CD4-positive, CD25-positive, alpha-beta regulatory T cell (primary cell): ENCODE data around the gene YTHDF1. TPM values are rescaled to one million over a fixed set of nuclear protein-coding genes. Genes with fewer than 3 reads are reported as not detected.
A peak's percentile ranks its signal among the peaks of the same experiment; 100 is the strongest.

ENCODE experiments used
- ATAC-seq, 2 donors: fragments of 150-1000 bp; cut with Tn5 transposase; one replicate each; pipeline ENCODE4 v1.10.0; 2021; ENCODE audit warnings: low read depth in 2 of 2, moderate number of reproducible peaks in 2 of 2, moderate library complexity in 1 of 2
- DNase-seq, 3 donors: peaks; one replicate each; pipeline versions ENCODE4 v3.0.0 to v3.0.0-alpha.2; 2012 to 2022; ENCODE audit warnings: mixed read lengths in 1 of 3
- H3K27ac ChIP-seq: one replicate; pipeline ENCODE4 v1.7.0; 2013; ENCODE audit warnings: mild to moderate bottlenecking, low read length; ENCODE audit not compliant: insufficient read depth, poor library complexity, severe bottlenecking
- H3K27me3 ChIP-seq: one replicate; pipeline ENCODE4 v1.7.0; 2013; ENCODE audit warnings: low read length; ENCODE audit not compliant: control insufficient read depth, insufficient read depth
- H3K36me3 ChIP-seq: one replicate; pipeline ENCODE4 v1.7.0; 2013; ENCODE audit warnings: mild to moderate bottlenecking, low read length, moderate library complexity; ENCODE audit not compliant: control insufficient read depth, insufficient read depth
- H3K4me1 ChIP-seq: 2 replicates; pipeline ENCODE4 v1.7.0; 2013; ENCODE audit warnings: mild to moderate bottlenecking, low read length; ENCODE audit not compliant: insufficient read depth, control insufficient read depth, poor library complexity, severe bottlenecking
- H3K4me3 ChIP-seq: one replicate; pipeline ENCODE4 v1.7.0; 2013; ENCODE audit warnings: low read depth, mild to moderate bottlenecking, low read length, moderate library complexity
- H3K9me3 ChIP-seq, 2 experiments: 1 replicate in 1 of 2; 2 replicates in 1 of 2; pipeline ENCODE4 v1.7.0; 2013; ENCODE audit warnings: low read length in 2 of 2, mild to moderate bottlenecking in 1 of 2, moderate library complexity in 1 of 2; ENCODE audit not compliant: control insufficient read depth in 2 of 2
- H3K27ac Mint-ChIP-seq, 3 donors: one replicate each; pipeline ENCODE4 v1.8.0; 2020 to 2022; ENCODE audit warnings: mild to moderate bottlenecking in 3 of 3, mixed read lengths in 3 of 3, moderate library complexity in 2 of 3
- H3K27me3 Mint-ChIP-seq: one replicate; pipeline ENCODE4 v1.8.0; 2022; ENCODE audit warnings: mild to moderate bottlenecking, mixed read lengths
- H3K36me3 Mint-ChIP-seq: one replicate; pipeline ENCODE4 v1.8.0; 2020; ENCODE audit warnings: mixed read lengths
- H3K4me1 Mint-ChIP-seq, 4 donors: one replicate each; pipeline ENCODE4 v1.8.0; 2020 to 2022; ENCODE audit warnings: mixed read lengths in 4 of 4, mild to moderate bottlenecking in 1 of 4
- H3K4me3 Mint-ChIP-seq, 4 donors: one replicate each; pipeline ENCODE4 v1.8.0; 2020 to 2022; ENCODE audit warnings: mild to moderate bottlenecking in 4 of 4, mixed read lengths in 4 of 4, moderate library complexity in 3 of 4
- H3K9me3 Mint-ChIP-seq, 7 donors: one replicate each; pipeline ENCODE4 v1.8.0; 2020 to 2022; ENCODE audit warnings: mixed read lengths in 7 of 7, mild to moderate bottlenecking in 3 of 7, moderate library complexity in 2 of 7
- polyA plus RNA-seq, 4 donors: library from polyadenylated mRNA; unstranded; fragments of 300-500 nt; fragmentation: Illumina TruSeq; gene quantifications; one replicate each; pipeline ENCODE4 v1.2.3, GENCODE V29; 2021
- total RNA-seq: library from RNA; stranded (reverse); gene quantifications from one replicate; pipeline ENCODE4 v1.2.3, GENCODE V29; 2022

YTHDF1 gene
- total and polyA plus RNA-seq, 5 donors from 2014 or later: 28.5 to 38.4 (median 33.5) TPM

- no peaks in the 10 kb centered on the region for H3K36me3 ChIP-seq
- ATAC-seq (no peak), DNase-seq (no peak)
- Mint-ChIP-seq H3K27me3 (peaks cover 14% of the 10 kb centered on the region), H3K27ac (no peak overlapping the region), H3K9me3 (peaks cover 0 to 3% (median 0%) of the 10 kb centered on the region in 7 donors), H3K36me3 (no peaks in the 10 kb centered on the region), H3K4me1 (peaks cover 0 to 3% (median 0%) of the 10 kb centered on the region in 4 donors), H3K4me3 (no peak overlapping the region)
- H3K4me3 ChIP-seq: no peak overlapping the region
- no peaks in the 10 kb centered on the region for H3K9me3 ChIP-seq
- no peaks in the 10 kb centered on the region for H3K4me1 ChIP-seq
- H3K27ac ChIP-seq: no peak overlapping the region
- H3K27me3 ChIP-seq: no peaks in the 10 kb centered on the region
These were observed 30.6 kb downstream of the YTHDF1 start for GRCh38 chr20:63185215-63185796.

- peak; percentile 31 to 32 for ATAC-seq
- H3K9me3 Mint-ChIP-seq: peaks cover 0 to 3% (median 0%) of the 10 kb centered on the region in 7 donors
- H3K27ac Mint-ChIP-seq: no peak overlapping the region
- Histone ChIP-seq H3K4me1 (peaks cover 11% of the 10 kb centered on the region), H3K36me3 (no peaks in the 10 kb centered on the region), H3K27me3 (no peaks in the 10 kb centered on the region), H3K27ac (no peak overlapping the region), H3K9me3 (no peaks in the 10 kb centered on the region), H3K4me3 (no peak overlapping the region)
- peaks cover 24% of the 10 kb centered on the region for H3K27me3 Mint-ChIP-seq
- H3K36me3 Mint-ChIP-seq: no peaks in the 10 kb centered on the region
- H3K4me3 Mint-ChIP-seq: no peak overlapping the region
- peaks cover 0 to 7% (median 2%) of the 10 kb centered on the region in 4 donors for H3K4me1 Mint-ChIP-seq
- DNase-seq: peak; percentile 9 to 32 (median 32)
These were observed 32.3 kb downstream of the YTHDF1 start for GRCh38 chr20:63183422-63184146.

GRCh38 chr20:63182946-63183415 lies 33.0 kb downstream of the YTHDF1 start:
- Histone ChIP-seq H3K9me3 (no peaks in the 10 kb centered on the region), H3K27ac (no peak overlapping the region), H3K27me3 (no peaks in the 10 kb centered on the region), H3K4me3 (no peak overlapping the region), H3K4me1 (peaks cover 11% of the 10 kb centered on the region), H3K36me3 (no peaks in the 10 kb centered on the region)
- DNase-seq: no peak
- Mint-ChIP-seq H3K36me3 (no peaks in the 10 kb centered on the region), H3K27ac (no peak overlapping the region), H3K4me3 (no peak overlapping the region), H3K9me3 (peaks cover 0 to 3% (median 0%) of the 10 kb centered on the region in 7 donors), H3K4me1 (peaks cover 0 to 7% (median 2%) of the 10 kb centered on the region in 4 donors), H3K27me3 (peaks cover 24% of the 10 kb centered on the region)
- peak in 1 of 2 donors; percentile 5 for ATAC-seq

- H3K36me3 ChIP-seq: no peaks in the 10 kb centered on the region
- H3K4me3 ChIP-seq: no peak overlapping the region
- Mint-ChIP-seq H3K36me3 (no peaks in the 10 kb centered on the region), H3K4me3 (no peak overlapping the region), H3K27ac (no peak overlapping the region), H3K4me1 (peaks cover 0 to 9% (median 2%) of the 10 kb centered on the region in 4 donors), H3K27me3 (peaks cover 24% of the 10 kb centered on the region), H3K9me3 (peaks cover 0 to under 1% (median 0%) of the 10 kb centered on the region in 7 donors)
- peaks cover 11% of the 10 kb centered on the region for H3K4me1 ChIP-seq
- no peaks in the 10 kb centered on the region for H3K9me3 ChIP-seq
- DNase-seq: no peak
- no peak for ATAC-seq
- H3K27ac ChIP-seq: no peak overlapping the region
- no peaks in the 10 kb centered on the region for H3K27me3 ChIP-seq
These were observed 33.5 kb downstream of the YTHDF1 start for GRCh38 chr20:63182425-63182824.

GRCh38 chr20:63181226-63181625 lies 34.7 kb downstream of the YTHDF1 start:
- Histone ChIP-seq H3K4me1 (peaks cover 11% of the 10 kb centered on the region), H3K9me3 (no peaks in the 10 kb centered on the region), H3K4me3 (no peak overlapping the region), H3K36me3 (no peaks in the 10 kb centered on the region), H3K27me3 (no peaks in the 10 kb centered on the region), H3K27ac (no peak overlapping the region)
- ATAC-seq (no peak), DNase-seq (no peak)
- Mint-ChIP-seq H3K4me1 (peaks cover 0 to 13% (median 4%) of the 10 kb centered on the region in 4 donors), H3K4me3 (no peak overlapping the region), H3K27me3 (peaks cover 32% of the 10 kb centered on the region), H3K36me3 (no peaks in the 10 kb centered on the region), H3K9me3 (peaks cover 0 to under 1% (median 0%) of the 10 kb centered on the region in 7 donors), H3K27ac (no peak overlapping the region)

GRCh38 chr20:63180569-63181185 lies 35.3 kb downstream of the YTHDF1 start:
- Histone ChIP-seq H3K27me3 (no peaks in the 10 kb centered on the region), H3K36me3 (no peaks in the 10 kb centered on the region), H3K4me1 (peaks cover 11% of the 10 kb centered on the region), H3K4me3 (no peak overlapping the region), H3K27ac (no peak overlapping the region), H3K9me3 (no peaks in the 10 kb centered on the region)
- Mint-ChIP-seq H3K4me3 (no peak overlapping the region), H3K9me3 (peaks cover 0 to 2% (median 0%) of the 10 kb centered on the region in 7 donors), H3K4me1 (peaks cover 0 to 16% (median 5%) of the 10 kb centered on the region in 4 donors), H3K27me3 (peaks cover 35% of the 10 kb centered on the region), H3K36me3 (no peaks in the 10 kb centered on the region), H3K27ac (no peak overlapping the region)
- DNase-seq: no peak
- ATAC-seq: no peak

GRCh38 chr20:63179687-63180568 lies 36.0 kb downstream of the YTHDF1 start:
- Histone ChIP-seq H3K27ac (no peak overlapping the region), H3K9me3 (no peaks in the 10 kb centered on the region), H3K36me3 (no peaks in the 10 kb centered on the region), H3K27me3 (no peaks in the 10 kb centered on the region), H3K4me3 (no peak overlapping the region), H3K4me1 (peaks cover 11% of the 10 kb centered on the region)
- Mint-ChIP-seq H3K36me3 (no peaks in the 10 kb centered on the region), H3K9me3 (peaks cover 0 to 2% (median 0%) of the 10 kb centered on the region in 7 donors), H3K27ac (no peak overlapping the region), H3K27me3 (peaks cover 35% of the 10 kb centered on the region), H3K4me1 (peaks cover 0 to 16% (median 5%) of the 10 kb centered on the region in 4 donors), H3K4me3 (peak overlapping the region in 3 of 4 donors; percentile 67 to 92 (median 75))
- ATAC-seq (no peak), DNase-seq (no peak)
